Fibroblast of lung (primary cell): Measurements from ENCODE around the gene PCDH15. TPM values are rescaled to one million over a fixed set of nuclear protein-coding genes. Genes with fewer than 3 reads are reported as not detected.

ENCODE experiments used
- DNase-seq, 2 donors: peaks; one replicate each; pipeline versions ENCODE4 v3.0.0 to v3.0.0-alpha.2; 2010; ENCODE audit warnings: low read depth in 2 of 2
- H2AFZ ChIP-seq: 2 replicates; pipeline ENCODE4 v1.5.1; 2012; ENCODE audit warnings: low read length, control low read depth, inconsistent platforms
- H3K27ac ChIP-seq: 2 replicates; pipeline ENCODE4 v1.5.1; 2011; ENCODE audit warnings: low read length, control low read depth; ENCODE audit not compliant: insufficient read depth
- H3K27me3 ChIP-seq: 2 replicates; pipeline ENCODE4 v1.5.1; 2011; ENCODE audit warnings: mild to moderate bottlenecking, low read length; ENCODE audit not compliant: control insufficient read depth, insufficient read depth
- H3K36me3 ChIP-seq: 2 replicates; pipeline ENCODE4 v1.5.1; 2011; ENCODE audit warnings: low read length; ENCODE audit not compliant: control insufficient read depth, insufficient read depth
- H3K4me1 ChIP-seq: 2 replicates; pipeline ENCODE4 v1.5.1; 2011; ENCODE audit warnings: low read length; ENCODE audit not compliant: control insufficient read depth, insufficient read depth; ENCODE audit errors: extremely low read depth
- H3K4me2 ChIP-seq: 2 replicates; pipeline ENCODE4 v1.5.1; 2011; ENCODE audit warnings: low read length, control low read depth; ENCODE audit not compliant: insufficient read depth; ENCODE audit errors: extremely low read depth
- H3K4me3 ChIP-seq, 4 experiments: fragments of 200-600 bp in 1 of 4; sonication (generic) in 1 of 4; replicated peaks in 1 of 4; 2 replicates each; pipeline ENCODE4 v1.5.1; 2011 to 2016; ENCODE audit warnings: low read length in 4 of 4, low read depth in 3 of 4, mild to moderate bottlenecking in 3 of 4, control low read depth in 2 of 4, inconsistent platforms in 1 of 4, mixed read lengths in 1 of 4; ENCODE audit not compliant: insufficient read depth in 1 of 4; ENCODE audit errors: control extremely low read depth in 1 of 4
- H3K79me2 ChIP-seq: 2 replicates; pipeline ENCODE4 v1.5.1; 2012; ENCODE audit warnings: mild to moderate bottlenecking, low read length, inconsistent platforms; ENCODE audit not compliant: control insufficient read depth, insufficient read depth
- H3K9ac ChIP-seq: 2 replicates; pipeline ENCODE4 v1.5.1; 2011; ENCODE audit warnings: mild to moderate bottlenecking, low read length, control low read depth; ENCODE audit not compliant: insufficient read depth
- H3K9me3 ChIP-seq: 2 replicates; pipeline ENCODE4 v1.5.1; 2012; ENCODE audit warnings: low read depth, low read length; ENCODE audit not compliant: control insufficient read depth, insufficient read depth
- H4K20me1 ChIP-seq: 2 replicates; pipeline ENCODE4 v1.5.1; 2011; ENCODE audit warnings: low read length; ENCODE audit not compliant: control insufficient read depth, insufficient read depth; ENCODE audit errors: extremely low read depth
- CTCF ChIP-seq, 2 donors: IDR thresholded peaks in 1 of 2; conservative IDR thresholded peaks in 1 of 2; 1 replicate in 1 of 2; 2 replicates in 1 of 2; pipeline ENCODE4 v1.5.1; 2011 to 2012; ENCODE audit warnings: low read length in 2 of 2, control low read depth in 1 of 2, inconsistent platforms in 1 of 2, low read depth in 1 of 2, mild to moderate bottlenecking in 1 of 2
- EZH2 ChIP-seq: IDR thresholded peaks from 2 replicates; pipeline ENCODE4 v1.5.1; 2012; ENCODE audit warnings: low read length, control low read depth, mild to moderate bottlenecking; ENCODE audit errors: missing control alignments
- polyA plus RNA-seq, 2 donors: library from polyadenylated mRNA; depleted of rRNA in 1 of 2; stranded (reverse) in 1 of 2; unstranded in 1 of 2; fragments of >200 nt; gene quantifications; 2 replicates each; pipeline ENCODE4 v1.2.1, GENCODE V29; 2011 to 2012; ENCODE audit warnings: missing spikeins in 1 of 2
- total RNA-seq: library from RNA; depleted of rRNA; stranded (reverse); fragments of >200 nt; gene quantifications from 2 replicates; pipeline ENCODE4 v1.2.1, GENCODE V29; 2014

PCDH15 gene
- total and polyA plus RNA-seq, 2 donors (not counting 1 experiment from before 2014, with no cell fraction given): under 0.01 TPM; not detected in 1

- no peak overlapping the region for H3K4me3 ChIP-seq
- H4K20me1 ChIP-seq: no peaks in the 10 kb centered on the region
- no peaks in the 10 kb centered on the region for H3K4me1 ChIP-seq
- no peak overlapping the region for H3K4me2 ChIP-seq
- H2AFZ ChIP-seq: no peak overlapping the region
- no peaks in the 10 kb centered on the region for H3K36me3 ChIP-seq
- no peaks in the 10 kb centered on the region for H3K79me2 ChIP-seq
- H3K9me3 ChIP-seq: no peaks in the 10 kb centered on the region
- no peak for DNase-seq
- H3K27me3 ChIP-seq: no peaks in the 10 kb centered on the region
- no peak overlapping the region for H3K27ac ChIP-seq
- TF ChIP-seq CTCF (conservative IDR thresholded peaks at IDR 0.05 in 1 of 2, IDR thresholded peaks at IDR 0.05 in 1 of 2; ENCODE audit: low read depth in 1 of 2, low read length in 2 of 2) (no peak), EZH2 (no peak)
- H3K9ac ChIP-seq: no peak overlapping the region
Measured at GRCh38 chr10:54148508-54148907, 652.5 kb downstream of the PCDH15 start.

GRCh38 chr10:54139819-54140428 lies 661.1 kb downstream of the PCDH15 start:
- H3K9me3 ChIP-seq: no peaks in the 10 kb centered on the region
- H3K27ac ChIP-seq: no peak overlapping the region
- no peak overlapping the region for H3K4me2 ChIP-seq
- H3K79me2 ChIP-seq: no peaks in the 10 kb centered on the region
- H3K9ac ChIP-seq: no peak overlapping the region
- no peak overlapping the region for H2AFZ ChIP-seq
- H4K20me1 ChIP-seq: no peaks in the 10 kb centered on the region
- H3K36me3 ChIP-seq: no peaks in the 10 kb centered on the region
- TF ChIP-seq EZH2 (no peak), CTCF (conservative IDR thresholded peaks at IDR 0.05 in 1 of 2, IDR thresholded peaks at IDR 0.05 in 1 of 2; ENCODE audit: low read depth in 1 of 2, low read length in 2 of 2) (no peak)
- H3K4me3 ChIP-seq: no peak overlapping the region
- no peaks in the 10 kb centered on the region for H3K27me3 ChIP-seq
- DNase-seq: no peak
- H3K4me1 ChIP-seq: no peaks in the 10 kb centered on the region

GRCh38 chr10:54137396-54137795 lies 663.6 kb downstream of the PCDH15 start:
- no peak for TF ChIP-seq EZH2
- no peak for TF ChIP-seq CTCF (conservative IDR thresholded peaks at IDR 0.05 in 1 of 2, IDR thresholded peaks at IDR 0.05 in 1 of 2; ENCODE audit: low read depth in 1 of 2, low read length in 2 of 2)
- Histone ChIP-seq H3K27ac (no peak overlapping the region), H3K79me2 (no peaks in the 10 kb centered on the region), H3K4me2 (no peak overlapping the region), H3K4me3 (no peak overlapping the region), H3K9me3 (no peaks in the 10 kb centered on the region), H3K36me3 (no peaks in the 10 kb centered on the region), H4K20me1 (no peaks in the 10 kb centered on the region), H3K27me3 (no peaks in the 10 kb centered on the region), H3K9ac (no peak overlapping the region), H3K4me1 (no peaks in the 10 kb centered on the region), H2AFZ (no peak overlapping the region)
- no peak for DNase-seq
